NCI-H128 (cell line): ENCODE measurements around the gene SLC2A3.
A peak's percentile ranks its signal among the peaks of the same experiment; 100 is the strongest.
"Not testable (repeated sequence)": the region's sequence is repeated elsewhere in the genome, so short reads cannot be mapped to it uniquely, and the experiment has no call there.

Experiments used
- DNase-seq: peaks from one replicate; lab custom pipeline; 2025; ENCODE audit not compliant: unreplicated experiment; lab: John Stamatoyannopoulos, UW

The SLC2A3 gene

GRCh38 chr12:7951671-7952070 is 15.7 kb upstream of the SLC2A3 start:
- DNase-seq, result no peak

- DNase-seq, result not testable (repeated sequence)
Measured at GRCh38 chr12:7950230-7950943, 14.4 kb upstream of the SLC2A3 start.

GRCh38 chr12:7948589-7949260 is 12.7 kb upstream of the SLC2A3 start:
- DNase-seq, result no peak

GRCh38 chr12:7947011-7947410 is 11.0 kb upstream of the SLC2A3 start:
- no peak for DNase-seq

- not testable (repeated sequence) for DNase-seq
Measured at GRCh38 chr12:7944760-7945159, 8.8 kb upstream of the SLC2A3 start.

GRCh38 chr12:7940906-7941305 is 4.9 kb upstream of the SLC2A3 start:
- no peak for DNase-seq

- no peak for DNase-seq
Measured at GRCh38 chr12:7937833-7938506, 2.0 kb upstream of the SLC2A3 start.

- no peak for DNase-seq
Measured at GRCh38 chr12:7934889-7935492, 996 bp downstream of the SLC2A3 start.

GRCh38 chr12:7934091-7934888 is 1.7 kb downstream of the SLC2A3 start:
- no peak for DNase-seq

- peak; percentile 35 for DNase-seq
Measured at GRCh38 chr12:7933255-7933726, 2.7 kb downstream of the SLC2A3 start.

GRCh38 chr12:7932599-7933240 is 3.3 kb downstream of the SLC2A3 start:
- not testable (repeated sequence) for DNase-seq

- DNase-seq, result no peak
Measured at GRCh38 chr12:7929083-7929792, 6.7 kb downstream of the SLC2A3 start.

- no peak for DNase-seq
Measured at GRCh38 chr12:7927470-7927869, 8.5 kb downstream of the SLC2A3 start.

- DNase-seq, result not testable (repeated sequence)
Measured at GRCh38 chr12:7926068-7926666, 9.8 kb downstream of the SLC2A3 start.

GRCh38 chr12:7923241-7924236 is 12.4 kb downstream of the SLC2A3 start:
- no peak for DNase-seq

GRCh38 chr12:7921181-7921580 is 14.8 kb downstream of the SLC2A3 start:
- DNase-seq, result not testable (repeated sequence)

- not testable (repeated sequence) for DNase-seq
Measured at GRCh38 chr12:7918268-7918590, 17.8 kb downstream of the SLC2A3 start.
